T-helper 2 cell (primary cell): ENCODE measurements around the gene TDRKH.
"Not testable (repeated sequence)": the region's sequence is repeated elsewhere in the genome, so short reads cannot be mapped to it uniquely, and the experiment has no call there.

Source experiments
- DNase-seq, 5 experiments: peaks; one replicate each; pipeline versions ENCODE4 v3.0.0 to v3.0.0-alpha.2; 2012 to 2022

Gene TDRKH

DNA sequence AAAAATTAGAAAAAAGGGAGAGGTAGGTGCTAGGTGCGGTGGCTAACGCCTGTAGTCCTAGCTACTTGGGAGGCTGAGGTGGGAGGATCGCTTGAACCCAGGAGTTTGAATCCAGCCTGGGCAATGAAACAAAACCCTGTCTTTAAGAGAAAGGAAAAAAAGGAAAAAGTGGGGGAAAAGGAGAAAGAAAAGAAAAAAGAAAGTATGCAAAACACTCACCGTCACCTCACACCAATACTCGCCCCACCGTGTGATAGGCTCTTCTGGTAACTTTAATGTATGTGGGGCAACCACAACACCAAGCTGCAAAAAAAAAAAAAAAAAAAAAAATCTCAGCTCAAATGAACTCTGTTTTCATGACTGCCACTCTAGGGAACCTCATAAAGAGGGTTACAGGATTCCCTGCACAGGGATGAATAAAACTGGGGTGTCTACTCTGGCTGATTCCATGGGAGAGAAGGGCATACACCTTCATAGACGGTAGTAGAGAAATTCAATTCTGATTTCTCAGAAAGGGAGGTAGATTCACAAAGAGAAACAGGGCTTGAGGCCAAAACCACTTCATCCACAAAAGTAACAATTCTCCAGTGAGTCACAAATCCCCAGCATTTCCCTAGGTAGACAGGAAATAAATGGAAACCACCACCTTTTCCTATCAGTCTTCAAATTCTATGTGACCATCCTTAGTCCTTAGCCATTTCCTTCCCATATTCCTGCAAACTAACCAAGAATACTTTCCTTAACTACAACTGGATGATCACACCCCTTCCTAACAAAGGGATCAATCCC lies 29.5 kb downstream of the TDRKH start:
- no peak for DNase-seq

DNA sequence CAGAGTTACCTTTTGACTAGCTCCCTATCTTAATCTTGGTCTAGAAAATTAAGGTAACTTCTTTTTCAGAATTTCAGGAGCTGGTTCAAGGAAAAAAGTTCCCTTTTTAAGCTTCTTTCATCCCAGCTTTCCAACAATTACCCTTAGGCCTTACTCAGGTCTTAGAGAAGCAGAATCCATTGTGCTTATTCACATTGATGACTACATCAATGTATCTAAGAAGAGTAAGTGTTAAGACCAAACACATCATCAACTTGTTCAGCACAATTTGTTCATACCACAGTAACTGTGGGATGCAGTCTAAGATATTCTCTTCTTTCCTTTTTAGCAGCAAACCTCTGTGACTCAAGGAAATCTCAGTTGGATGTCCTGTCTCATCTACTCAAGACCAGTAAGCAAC lies 31.1 kb downstream of the TDRKH start:
- no peak for DNase-seq

DNA sequence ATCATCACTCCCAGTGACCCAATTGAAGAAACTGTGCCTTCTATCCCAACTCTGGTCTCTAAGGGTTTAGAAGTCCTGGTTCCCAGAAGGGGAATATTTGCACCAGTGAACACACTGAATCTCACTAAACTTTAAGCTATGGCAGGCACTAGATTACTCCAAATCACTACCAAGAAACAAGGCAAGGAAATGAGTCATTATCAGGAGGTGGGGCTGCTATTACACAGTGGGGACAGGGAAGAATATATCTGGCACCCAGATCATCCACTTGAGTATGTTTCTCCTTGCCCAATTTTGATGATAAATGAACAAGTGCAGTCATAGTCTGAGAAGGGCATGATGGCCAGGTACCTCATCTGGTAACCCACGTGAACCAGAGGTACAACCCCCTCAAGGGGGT lies 34.0 kb downstream of the TDRKH start:
- no peak for DNase-seq

DNA sequence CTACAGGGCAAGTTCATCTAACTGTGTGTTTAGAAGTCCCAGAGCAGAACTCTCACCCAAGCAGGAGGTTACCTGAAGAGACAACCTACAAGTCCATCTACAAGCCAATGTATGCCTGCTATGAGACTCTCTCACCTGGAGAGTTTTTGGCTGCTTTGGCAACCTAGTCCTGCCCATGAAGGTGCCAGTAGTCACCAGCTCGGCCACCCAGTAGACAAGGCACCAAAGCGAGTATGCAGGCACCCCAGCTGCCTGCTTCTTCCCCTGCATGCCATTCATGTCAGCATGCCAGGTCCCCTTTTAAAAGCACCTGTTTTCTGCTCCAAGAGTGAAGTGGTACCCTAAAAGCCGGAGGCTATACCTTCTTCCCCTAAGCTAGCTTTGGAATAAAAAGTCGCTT lies 48.8 kb downstream of the TDRKH start:
- no peak for DNase-seq

GRCh38 chr1:151739590-151740355 lies 50.5 kb downstream of the TDRKH start:
- DNase-seq, result no peak

DNA sequence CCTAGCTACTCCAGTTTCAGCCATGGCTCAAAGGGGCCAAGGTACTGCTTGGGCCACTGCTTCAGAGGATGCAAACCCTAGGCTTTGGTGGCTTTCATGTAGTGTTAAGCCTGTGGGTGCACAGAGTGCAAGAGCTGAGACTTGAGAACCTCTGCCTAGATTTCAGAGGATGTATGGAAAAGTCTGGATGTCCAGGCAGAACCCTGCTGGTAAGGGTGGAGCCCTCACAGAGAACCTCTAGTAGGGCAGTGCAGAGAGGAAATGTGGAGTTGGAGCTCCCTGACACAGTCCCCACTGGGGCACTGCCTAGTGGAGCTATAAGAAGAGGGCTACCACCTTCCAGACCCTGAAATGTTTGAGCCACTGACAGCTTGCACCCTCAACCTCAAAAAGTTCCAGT lies 52.8 kb downstream of the TDRKH start:
- no peak for DNase-seq

- DNase-seq, result no peak
These were observed 53.3 kb downstream of the TDRKH start for GRCh38 chr1:151737026-151737425.

GRCh38 chr1:151733995-151734394 lies 56.3 kb downstream of the TDRKH start:
- not testable (repeated sequence) for DNase-seq

DNA sequence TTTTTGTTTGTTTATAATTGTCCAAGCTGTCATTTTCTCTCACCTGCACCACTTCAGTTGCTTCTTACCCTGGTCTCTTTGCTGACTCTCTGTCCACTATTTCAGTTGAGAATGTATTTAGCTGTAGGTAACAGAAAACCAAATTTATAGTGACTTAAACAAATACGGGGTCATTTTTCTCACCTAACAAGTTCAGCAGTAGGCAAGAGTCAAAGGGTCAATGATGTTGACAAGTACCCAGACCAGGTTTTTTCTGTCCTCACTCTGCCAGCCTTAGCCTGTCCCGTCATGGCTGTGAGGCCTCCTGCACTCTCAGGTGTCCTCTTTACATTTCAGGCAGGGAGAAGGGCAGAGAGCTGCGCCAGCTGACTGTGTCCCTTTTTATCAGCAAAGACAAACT lies 57.2 kb downstream of the TDRKH start:
- no peak for DNase-seq

GRCh38 chr1:151729966-151730291 lies 60.4 kb downstream of the TDRKH start:
- DNase-seq, result no peak

DNA sequence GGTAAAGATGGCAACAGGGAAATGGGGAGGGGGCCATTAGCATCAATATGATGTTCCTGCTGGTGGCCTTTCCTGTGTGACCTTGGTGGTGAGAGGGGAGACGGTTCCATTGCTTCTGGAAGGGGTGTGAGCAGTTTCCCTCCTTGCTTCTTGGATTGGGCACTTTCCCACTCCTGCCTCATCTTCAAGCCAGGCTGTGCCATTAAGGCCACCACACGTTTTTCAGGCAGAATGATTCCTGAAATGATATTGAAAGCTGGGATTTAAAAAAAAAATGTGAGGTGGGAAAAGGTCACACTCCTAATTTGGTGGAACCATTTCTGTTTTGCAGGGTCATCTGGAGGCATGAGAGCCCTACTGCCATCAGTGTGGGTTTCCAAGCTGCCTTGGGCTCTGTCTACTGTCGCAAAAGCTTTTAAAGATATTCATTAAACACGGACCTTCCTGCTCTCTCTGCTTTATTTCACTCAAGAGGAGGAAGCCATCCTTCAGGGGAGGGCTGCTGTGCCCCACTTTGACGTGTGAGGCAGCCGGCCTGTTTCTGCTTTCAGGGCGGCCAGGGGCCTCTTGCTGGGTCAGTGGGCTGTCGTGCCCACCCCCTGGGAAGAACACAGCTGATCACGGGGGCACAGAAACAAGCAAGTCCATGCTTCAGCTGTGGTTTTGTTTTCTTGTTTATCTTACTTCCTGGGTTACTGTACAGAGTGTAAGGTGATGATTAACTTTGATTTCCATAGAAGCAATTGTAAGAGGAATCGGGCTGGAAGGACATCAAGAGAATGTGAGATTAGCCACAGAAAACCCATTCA lies 60.9 kb downstream of the TDRKH start:
- no peak for DNase-seq

- DNase-seq, result no peak
These were observed 61.9 kb downstream of the TDRKH start for GRCh38 chr1:151728151-151729054.

DNA sequence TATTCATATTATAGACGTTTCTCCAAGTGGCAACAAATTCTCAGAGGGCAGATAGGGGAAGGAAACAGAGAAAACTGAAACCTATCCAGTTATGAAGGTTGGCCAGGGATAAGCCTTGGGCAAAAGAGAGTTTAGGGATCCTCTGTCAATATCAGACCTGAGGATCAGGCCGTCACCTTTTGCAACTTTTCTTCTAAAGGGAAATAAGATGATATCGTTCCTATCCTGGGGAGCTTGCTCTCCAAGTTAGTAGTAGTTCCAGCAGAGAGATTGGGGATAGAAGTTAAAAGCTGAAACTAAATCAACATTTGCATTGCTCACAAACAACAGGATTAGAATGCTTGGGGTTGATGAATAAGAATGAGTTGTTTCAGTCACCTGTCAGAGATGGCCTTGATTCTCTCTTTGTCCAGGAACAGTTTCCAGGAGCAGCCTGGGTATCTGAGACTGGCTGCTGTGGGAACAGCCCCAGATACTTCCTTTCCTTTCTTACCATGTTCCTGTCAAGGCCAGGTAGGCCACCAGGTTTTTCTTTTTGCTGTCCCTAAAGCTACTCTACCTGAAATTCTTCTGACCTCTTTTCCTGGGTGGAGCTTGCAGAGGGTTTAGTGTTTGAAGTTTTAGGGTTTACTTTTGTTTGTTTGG lies 66.5 kb downstream of the TDRKH start:
- DNase-seq, result no peak
